Neural cell (in vitro differentiated cells): Measurements from ENCODE around the gene OLFM3.

Experiments used
- POLR2AphosphoS5 ChIP-seq: IDR thresholded peaks from 2 replicates; pipeline ENCODE4 v1.6.1; 2012
- RAD21 ChIP-seq: fragments of 450-650 bp; conservative IDR thresholded peaks from 2 replicates; pipeline ENCODE4 v1.6.1; 2014; ENCODE audit warnings: antibody characterized with exemption, mild to moderate bottlenecking, moderate library complexity
- TAF1 ChIP-seq: IDR thresholded peaks from 2 replicates; pipeline ENCODE4 v1.6.1; 2012; ENCODE audit warnings: low read depth
- TF ChIP-seq, protein P1 (sequence below): fragments of 450-650 bp; IDR thresholded peaks from 2 replicates; pipeline ENCODE4 v1.5.1; 2014; ENCODE audit warnings: antibody characterized with exemption, mild to moderate bottlenecking, moderate library complexity; ENCODE audit not compliant: poor library complexity, severe bottlenecking

DNA sequence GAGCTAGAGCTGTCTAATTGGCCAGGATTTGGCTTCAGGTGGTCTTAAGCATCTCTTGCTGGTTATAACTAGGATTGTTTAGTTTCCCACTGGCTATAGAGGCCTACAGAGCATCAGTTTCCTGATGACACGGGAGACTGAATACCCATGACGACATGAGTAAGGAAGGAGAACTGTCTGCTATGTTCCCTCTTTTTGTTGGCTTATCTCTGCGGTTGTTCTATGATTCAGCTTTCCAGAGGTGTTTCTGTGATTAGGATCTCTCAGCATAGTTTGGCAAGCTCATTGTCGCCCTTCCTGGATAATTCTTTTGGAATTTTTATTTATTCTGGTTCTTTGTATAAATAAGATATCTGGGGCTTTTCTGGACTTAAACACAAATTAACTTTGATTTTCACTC, 163.4 kb downstream of the OLFM3 start:
- TF ChIP-seq POLR2AphosphoS5 = no peak
- TF ChIP-seq, protein P1, sequence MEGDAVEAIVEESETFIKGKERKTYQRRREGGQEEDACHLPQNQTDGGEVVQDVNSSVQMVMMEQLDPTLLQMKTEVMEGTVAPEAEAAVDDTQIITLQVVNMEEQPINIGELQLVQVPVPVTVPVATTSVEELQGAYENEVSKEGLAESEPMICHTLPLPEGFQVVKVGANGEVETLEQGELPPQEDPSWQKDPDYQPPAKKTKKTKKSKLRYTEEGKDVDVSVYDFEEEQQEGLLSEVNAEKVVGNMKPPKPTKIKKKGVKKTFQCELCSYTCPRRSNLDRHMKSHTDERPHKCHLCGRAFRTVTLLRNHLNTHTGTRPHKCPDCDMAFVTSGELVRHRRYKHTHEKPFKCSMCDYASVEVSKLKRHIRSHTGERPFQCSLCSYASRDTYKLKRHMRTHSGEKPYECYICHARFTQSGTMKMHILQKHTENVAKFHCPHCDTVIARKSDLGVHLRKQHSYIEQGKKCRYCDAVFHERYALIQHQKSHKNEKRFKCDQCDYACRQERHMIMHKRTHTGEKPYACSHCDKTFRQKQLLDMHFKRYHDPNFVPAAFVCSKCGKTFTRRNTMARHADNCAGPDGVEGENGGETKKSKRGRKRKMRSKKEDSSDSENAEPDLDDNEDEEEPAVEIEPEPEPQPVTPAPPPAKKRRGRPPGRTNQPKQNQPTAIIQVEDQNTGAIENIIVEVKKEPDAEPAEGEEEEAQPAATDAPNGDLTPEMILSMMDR = no peak
- no peak for TF ChIP-seq TAF1
- no peak for TF ChIP-seq RAD21
